NCI-H748 treated with DMSO at 0.1 percent for 48 hours (cell line): Measurements from ENCODE around the gene EXOG.

ENCODE experiments used
- DNase-seq: peaks from one replicate; lab custom pipeline; 2025; lab: John Stamatoyannopoulos, UW

Gene EXOG

GRCh38 chr3:38510631-38511030 is 14.5 kb downstream of the EXOG start:
- DNase-seq: no peak

- DNase-seq: no peak
Observed at GRCh38 chr3:38511546-38511945, 15.4 kb downstream of the EXOG start.

GRCh38 chr3:38515367-38515766 is 19.2 kb downstream of the EXOG start:
- no peak for DNase-seq

- DNase-seq: no peak
Observed at GRCh38 chr3:38516669-38517068, 20.5 kb downstream of the EXOG start.

- DNase-seq: no peak
Observed at GRCh38 chr3:38519000-38519399, 22.9 kb downstream of the EXOG start.

- no peak for DNase-seq
Observed at GRCh38 chr3:38519651-38520050, 23.5 kb downstream of the EXOG start.

- peak; percentile 59 for DNase-seq
Observed at GRCh38 chr3:38521391-38521987, 25.3 kb downstream of the EXOG start.

- DNase-seq: no peak
Observed at GRCh38 chr3:38522002-38522401, 25.9 kb downstream of the EXOG start.

GRCh38 chr3:38524141-38524739 is 28.1 kb downstream of the EXOG start:
- no peak for DNase-seq

- DNase-seq: no peak
Observed at GRCh38 chr3:38526792-38527191, 30.7 kb downstream of the EXOG start.

- no peak for DNase-seq
Observed at GRCh38 chr3:38528457-38528856, 32.3 kb downstream of the EXOG start.

GRCh38 chr3:38532529-38532928 is 36.4 kb downstream of the EXOG start:
- no peak for DNase-seq

- DNase-seq: no peak
Observed at GRCh38 chr3:38533285-38533976, 37.3 kb downstream of the EXOG start.

GRCh38 chr3:38534180-38534579 is 38.0 kb downstream of the EXOG start:
- no peak for DNase-seq

- DNase-seq: no peak
Observed at GRCh38 chr3:38534604-38535003, 38.5 kb downstream of the EXOG start.

GRCh38 chr3:38536671-38537070 is 40.5 kb downstream of the EXOG start:
- DNase-seq: no peak

- DNase-seq: no peak
Observed at GRCh38 chr3:38538773-38539353, 42.7 kb downstream of the EXOG start.

- DNase-seq: no peak
Observed at GRCh38 chr3:38541806-38542205, 45.7 kb downstream of the EXOG start.

GRCh38 chr3:38542401-38543298 is 46.5 kb downstream of the EXOG start:
- no peak for DNase-seq

- DNase-seq: no peak
Observed at GRCh38 chr3:38543586-38543985, 47.4 kb downstream of the EXOG start.

GRCh38 chr3:38544926-38545325 is 48.8 kb downstream of the EXOG start:
- DNase-seq: no peak

GRCh38 chr3:38545550-38545949 is 49.4 kb downstream of the EXOG start:
- DNase-seq: no peak
